PC-9 (cell line): Measurements from ENCODE around the gene HDAC10. TPM values are rescaled to one million over a fixed set of nuclear protein-coding genes. Genes with fewer than 3 reads are reported as not detected.

Experiments used
- BruUV-seq: library from RNA; stranded (reverse); fragments of 400-500 nt; replicated peaks from 2 replicates; lab custom pipeline; 2021; lab: Mats Ljungman, UMichigan
- CTCF ChIA-PET: fragments of 300-600 bp; sonication (Branson Sonifier 250); formaldehyde crosslinking; loops from one replicate; lab custom pipeline; 2022; ENCODE audit warnings: antibody characterized with exemption; lab: Charles Lee
- POLR2A ChIA-PET: fragments of 300-600 bp; sonication (Branson Sonifier 250); formaldehyde crosslinking; loops from one replicate; lab custom pipeline; 2022; ENCODE audit warnings: antibody characterized with exemption; ENCODE audit not compliant: unreplicated experiment; lab: Charles Lee
- DNase-seq, 2 experiments: peaks; one replicate each; pipeline versions ENCODE4 v3.0.0 to v3.0.0-alpha.2; 2015 to 2022; ENCODE audit warnings: mixed read lengths in 1 of 2
- H2AFZ ChIP-seq: fragments of 200-600 bp; sonication (generic); 2 replicates; pipeline ENCODE4 v1.8.1; 2017; ENCODE audit warnings: antibody characterized with exemption
- H3F3A ChIP-seq: fragments of 200-600 bp; sonication (generic); 2 replicates; pipeline ENCODE4 v1.8.1; 2017; ENCODE audit warnings: antibody characterized with exemption, mild to moderate bottlenecking, low read depth; ENCODE audit not compliant: insufficient read depth
- H3K27ac ChIP-seq: fragments of 200-600 bp; sonication (generic); 2 replicates; pipeline ENCODE4 v1.6.1; 2016; ENCODE audit warnings: mixed run types
- H3K27me3 ChIP-seq: fragments of 200-600 bp; sonication (generic); 2 replicates; pipeline ENCODE4 v1.6.1; 2016; ENCODE audit warnings: low read depth, mixed run types; ENCODE audit not compliant: insufficient read depth
- H3K36me3 ChIP-seq: fragments of 200-600 bp; sonication (generic); 2 replicates; pipeline ENCODE4 v1.6.1; 2016; ENCODE audit warnings: low read depth, mixed run types
- H3K4me1 ChIP-seq: fragments of 200-600 bp; sonication (generic); replicated peaks from 2 replicates; pipeline ENCODE4 v1.6.1; 2016; ENCODE audit warnings: mixed run types; ENCODE audit not compliant: insufficient read depth
- H3K4me2 ChIP-seq: fragments of 200-600 bp; sonication (generic); 2 replicates; pipeline ENCODE4 v1.6.1; 2017; ENCODE audit warnings: mixed run types
- H3K4me3 ChIP-seq: fragments of 200-600 bp; sonication (generic); 2 replicates; pipeline ENCODE4 v1.6.1; 2016; ENCODE audit warnings: mixed run types
- H3K79me2 ChIP-seq: fragments of 200-600 bp; sonication (generic); 2 replicates; pipeline ENCODE4 v1.6.1; 2017; ENCODE audit warnings: low read depth, mixed run types
- H3K9me2 ChIP-seq: fragments of 200-600 bp; sonication (generic); 2 replicates; pipeline ENCODE4 v1.8.1; 2017; ENCODE audit warnings: mild to moderate bottlenecking; ENCODE audit not compliant: insufficient read depth
- H3K9me3 ChIP-seq: fragments of 200-600 bp; sonication (generic); 2 replicates; pipeline ENCODE4 v1.8.1; 2016; ENCODE audit warnings: low read depth; ENCODE audit not compliant: insufficient read depth
- H4K20me1 ChIP-seq: fragments of 200-600 bp; sonication (generic); 2 replicates; pipeline ENCODE4 v1.8.1; 2017; ENCODE audit not compliant: insufficient read depth
- CTCF ChIP-seq: fragments of 200-600 bp; sonication (generic); conservative IDR thresholded peaks from 2 replicates; pipeline ENCODE4 v1.6.1; 2017; ENCODE audit warnings: mixed run types, antibody characterized with exemption, mild to moderate bottlenecking, moderate library complexity
- EZH2 ChIP-seq: fragments of 200-600 bp; sonication (generic); IDR thresholded peaks from 2 replicates; pipeline ENCODE4 v1.8.0; 2017; ENCODE audit warnings: antibody characterized with exemption, low read depth
- intact Hi-C: fragments of 100-400 bp; cut with micrococcal nuclease; formaldehyde crosslinking; loops from one replicate; pipeline ENCODE4 v1.10.0; 2022; ENCODE audit not compliant: unreplicated experiment
- total RNA-seq: library from RNA; stranded (reverse); gene quantifications from 2 replicates; pipeline ENCODE4 v1.2.3, GENCODE V29; 2021

Gene HDAC10
- total RNA-seq, 1 experiment from 2014 or later = 80.5 TPM

- H3K27me3 ChIP-seq = no peaks in the 10 kb centered on the region
- H3K27ac ChIP-seq = no peak overlapping the region
- peaks cover 22% of the 10 kb centered on the region for H3K36me3 ChIP-seq
- H3K4me2 ChIP-seq = no peak overlapping the region
- H3K4me1 ChIP-seq = no peaks in the 10 kb centered on the region
- H3K9me2 ChIP-seq = no peaks in the 10 kb centered on the region
- no TSS peak for BruUV-seq
- H4K20me1 ChIP-seq = peaks cover 45% of the 10 kb centered on the region
- no peak overlapping the region for H2AFZ ChIP-seq
- H3K9me3 ChIP-seq = no peaks in the 10 kb centered on the region
- peaks cover 3% of the 10 kb centered on the region; the same call in 1 of the 2 replicates for H3F3A ChIP-seq
- ChIA-PET CTCF (no interaction called here), POLR2A (no interaction called here)
- H3K4me3 ChIP-seq = no peak overlapping the region
- intact Hi-C loops = no loop called here
- no peak for TF ChIP-seq CTCF
- TF ChIP-seq EZH2 = no peak
- H3K79me2 ChIP-seq = no peaks in the 10 kb centered on the region
- no peak for DNase-seq
These were observed 27.0 kb downstream of the HDAC10 start for GRCh38 chr22:50224071-50224470.

- CTCF ChIA-PET = no interaction called here
- Histone ChIP-seq H3K36me3 (peaks cover 31% of the 10 kb centered on the region), H3K9me3 (no peaks in the 10 kb centered on the region), H3K4me1 (no peaks in the 10 kb centered on the region), H3K79me2 (no peaks in the 10 kb centered on the region), H3K27ac (no peak overlapping the region), H3K9me2 (no peaks in the 10 kb centered on the region), H3F3A (peaks cover 15% of the 10 kb centered on the region; the same call in 1 of the 2 replicates), H4K20me1 (peaks cover 56% of the 10 kb centered on the region), H3K4me2 (no peak overlapping the region), H3K27me3 (no peaks in the 10 kb centered on the region), H3K4me3 (no peak overlapping the region), H2AFZ (no peak overlapping the region)
- POLR2A ChIA-PET = no interaction called here
- TF ChIP-seq EZH2 = no peak
- no peak for TF ChIP-seq CTCF
- intact Hi-C loops = no loop called here
- DNase-seq = no peak
- BruUV-seq = no TSS peak
These were observed 28.6 kb downstream of the HDAC10 start for GRCh38 chr22:50222508-50222907.

GRCh38 chr22:50221410-50222300, 29.4 kb downstream of the HDAC10 start:
- no peak overlapping the region for H3K27ac ChIP-seq
- H2AFZ ChIP-seq = no peak overlapping the region
- H3K27me3 ChIP-seq = no peaks in the 10 kb centered on the region
- H3K79me2 ChIP-seq = no peaks in the 10 kb centered on the region
- H3K4me1 ChIP-seq = no peaks in the 10 kb centered on the region
- peaks cover 61% of the 10 kb centered on the region for H4K20me1 ChIP-seq
- H3K36me3 ChIP-seq = peaks cover 38% of the 10 kb centered on the region
- intact Hi-C loops = no loop called here
- TF ChIP-seq CTCF = peak; percentile 33; the same call in 1 of the 2 replicates
- no peak for TF ChIP-seq EZH2
- H3K4me2 ChIP-seq = no peak overlapping the region
- H3K9me2 ChIP-seq = no peaks in the 10 kb centered on the region
- ChIA-PET CTCF (no interaction called here), POLR2A (no interaction called here)
- DNase-seq = no peak
- H3K4me3 ChIP-seq = no peak overlapping the region
- BruUV-seq = no TSS peak
- H3F3A ChIP-seq = peaks cover 19% of the 10 kb centered on the region; the same call in 1 of the 2 replicates
- H3K9me3 ChIP-seq = no peaks in the 10 kb centered on the region
